ENCODE measurements around the gene ASXL3.

Gene ASXL3

DNA sequence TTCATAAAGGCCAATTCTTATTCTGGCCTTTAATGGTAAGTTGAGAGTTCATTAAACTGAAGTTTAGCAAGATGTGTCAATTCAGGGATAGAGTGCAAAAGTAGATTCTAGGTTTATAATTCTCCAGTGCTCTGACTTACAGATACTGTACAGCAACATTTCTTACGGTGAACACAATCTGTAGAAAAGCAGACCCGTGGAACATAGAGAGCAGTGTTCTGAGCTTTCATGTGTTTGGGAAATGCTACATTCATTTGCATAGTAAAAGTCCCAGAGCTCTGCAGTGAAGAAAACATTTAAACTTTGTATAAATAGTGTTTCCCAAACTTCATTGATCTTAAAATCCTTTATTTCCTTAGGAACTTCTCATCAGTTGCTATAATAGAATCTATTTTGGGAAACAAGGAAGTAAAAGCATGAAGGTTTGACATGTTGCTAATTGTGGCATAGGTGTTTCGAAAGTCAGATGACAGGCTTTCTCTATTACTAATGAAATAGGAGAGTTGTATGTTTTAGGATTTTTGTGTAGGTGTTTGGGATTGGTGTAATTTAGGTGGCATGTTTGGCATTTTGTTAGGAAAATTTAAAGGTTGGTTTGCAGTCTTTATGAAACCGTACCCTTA, 138.2 kb downstream of the ASXL3 start:
- no peak for DNase-seq (ENCODE audit: low read depth, low spot score)

DNA sequence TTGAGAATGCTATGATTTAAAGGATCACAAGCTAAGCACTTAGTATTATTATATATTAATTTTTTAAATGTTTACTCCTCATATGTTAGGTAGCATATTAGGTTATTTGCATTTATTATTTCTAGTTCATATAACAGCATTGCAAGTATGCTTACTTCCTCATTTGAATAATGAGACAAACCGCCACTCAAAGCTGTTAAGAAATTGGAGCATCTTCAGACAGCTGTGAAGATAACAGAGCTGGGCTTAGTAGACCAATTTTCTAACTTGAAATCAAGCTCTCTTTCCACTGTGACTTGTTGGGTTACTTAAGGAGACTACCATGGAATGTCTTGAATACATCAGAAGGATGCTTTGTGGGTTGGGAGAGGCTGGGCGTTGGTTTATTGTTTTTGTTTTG, 139.3 kb downstream of the ASXL3 start:
- no peak for DNase-seq (ENCODE audit: low read depth, low spot score)

DNA sequence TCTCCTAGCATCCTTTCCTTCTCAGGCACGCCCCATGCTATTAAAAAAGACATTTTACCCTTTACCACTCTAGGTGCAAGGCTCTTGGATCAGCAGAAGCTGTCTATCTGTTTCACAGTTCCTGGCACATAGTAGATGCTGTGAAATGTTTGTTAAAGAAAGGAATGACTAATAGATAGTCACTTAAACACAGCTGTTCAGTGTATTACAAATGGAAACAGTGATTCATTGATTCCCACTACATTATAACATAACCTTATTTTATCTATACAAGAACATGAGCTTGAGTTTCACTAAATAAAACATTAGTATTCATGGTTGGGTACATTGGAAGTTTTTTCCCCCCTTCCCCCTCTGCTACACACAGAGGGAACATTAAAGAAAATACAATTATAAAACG, 142.1 kb downstream of the ASXL3 start:
- DNase-seq (ENCODE audit: low read depth, low spot score) = no peak

DNA sequence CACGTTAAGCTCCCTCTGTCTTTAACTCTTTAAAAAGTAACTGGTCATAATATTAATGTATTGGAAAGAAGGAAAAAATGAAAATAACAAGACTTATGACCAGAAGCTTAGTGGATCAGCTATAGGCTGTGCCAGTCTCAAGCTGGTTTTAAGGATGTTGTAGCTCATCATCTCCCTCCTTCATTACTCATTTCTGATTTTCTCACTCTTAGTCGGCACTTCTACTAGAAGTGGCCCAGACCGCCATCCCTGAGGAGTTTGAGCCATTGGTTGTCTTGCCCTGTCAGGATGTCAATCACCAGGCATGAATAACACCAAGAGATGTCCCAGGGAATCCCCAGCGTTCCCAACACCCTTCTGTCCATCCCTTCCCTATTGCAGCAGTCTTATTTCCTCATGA, 151.5 kb downstream of the ASXL3 start:
- DNase-seq (ENCODE audit: low read depth, low spot score) = no peak

DNA sequence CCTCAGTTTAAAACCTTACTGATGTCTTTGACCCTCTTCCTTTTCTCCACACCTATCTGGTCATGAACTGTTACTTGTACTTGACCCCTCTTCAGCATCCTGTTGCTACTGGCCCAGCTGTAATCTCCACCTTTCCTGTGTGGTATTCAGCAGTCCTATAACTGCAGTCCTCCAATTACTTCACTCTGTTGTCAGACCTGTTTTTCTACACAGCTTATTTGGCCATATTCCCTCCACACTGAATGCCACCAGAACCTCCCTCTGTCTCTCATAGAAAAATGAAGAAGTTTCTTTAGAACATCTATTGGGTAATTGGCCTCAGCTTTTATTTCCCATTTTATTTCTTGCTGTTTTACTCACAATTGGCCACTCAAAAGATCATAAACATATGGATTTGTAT, 155.4 kb downstream of the ASXL3 start:
- DNase-seq (ENCODE audit: low read depth, low spot score) = no peak

DNA sequence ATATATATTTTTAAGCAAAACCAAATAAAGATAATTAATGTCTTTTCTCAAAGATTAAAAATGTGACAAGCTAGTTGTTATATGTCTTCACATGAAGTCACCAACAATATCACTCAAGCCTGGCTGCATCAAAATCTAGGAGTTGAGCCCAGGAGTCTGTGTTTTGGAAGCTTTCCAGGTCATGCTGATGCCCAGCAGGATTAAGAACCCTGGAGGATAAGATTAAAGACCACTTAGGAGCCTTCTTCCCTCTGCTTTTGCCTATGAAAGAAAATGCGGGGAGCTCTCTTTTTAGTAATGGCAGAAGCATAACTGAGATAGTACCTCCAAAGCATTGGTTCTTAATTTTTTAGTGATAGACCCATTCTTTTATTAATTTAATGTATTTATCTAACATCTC, 157.4 kb downstream of the ASXL3 start:
- DNase-seq (ENCODE audit: low read depth, low spot score) = no peak

DNA sequence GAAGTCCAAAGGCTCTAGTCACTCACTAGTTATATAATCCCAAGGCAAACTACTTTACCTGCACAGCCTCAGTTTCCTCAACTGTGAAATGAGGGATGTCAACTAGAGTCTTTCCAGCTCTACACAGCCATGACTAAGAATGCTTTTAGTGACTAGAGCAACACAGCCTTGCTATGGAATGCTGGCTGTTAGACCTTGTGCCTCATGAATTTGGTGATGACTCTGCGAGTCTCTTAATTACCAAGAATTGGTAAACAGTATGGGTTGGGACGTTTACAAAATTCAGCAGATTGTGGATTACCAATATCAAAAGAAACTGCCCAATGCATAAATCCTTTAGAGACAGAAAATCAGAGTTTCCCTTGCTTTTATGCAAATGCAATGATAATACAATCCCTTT, 163.7 kb downstream of the ASXL3 start:
- DNase-seq (ENCODE audit: low read depth, low spot score) = no peak

DNA sequence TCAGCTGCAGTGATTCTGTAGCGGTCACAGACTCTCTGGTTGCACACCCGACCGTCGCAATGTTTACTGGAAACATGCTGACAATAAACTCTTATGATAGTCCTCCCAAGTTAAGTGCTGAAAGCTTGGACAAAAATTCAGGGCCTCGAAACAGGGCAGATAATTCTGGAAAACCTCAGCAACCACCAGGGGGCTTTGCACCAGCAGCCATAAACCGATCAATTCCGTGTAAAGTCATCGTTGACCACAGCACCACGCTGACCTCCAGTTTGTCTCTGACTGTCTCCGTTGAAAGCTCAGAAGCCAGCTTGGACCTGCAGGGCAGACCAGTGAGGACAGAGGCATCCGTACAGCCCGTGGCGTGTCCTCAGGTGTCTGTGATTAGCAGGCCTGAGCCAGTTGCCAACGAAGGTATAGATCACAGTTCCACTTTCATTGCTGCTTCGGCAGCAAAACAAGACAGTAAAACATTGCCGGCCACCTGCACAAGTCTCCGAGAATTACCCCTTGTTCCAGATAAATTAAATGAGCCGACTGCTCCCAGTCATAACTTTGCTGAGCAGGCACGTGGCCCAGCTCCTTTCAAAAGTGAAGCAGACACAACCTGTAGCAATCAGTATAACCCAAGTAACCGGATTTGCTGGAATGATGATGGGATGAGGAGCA, 166.1 kb downstream of the ASXL3 start:
- no peak for DNase-seq (ENCODE audit: low read depth, low spot score)

DNA sequence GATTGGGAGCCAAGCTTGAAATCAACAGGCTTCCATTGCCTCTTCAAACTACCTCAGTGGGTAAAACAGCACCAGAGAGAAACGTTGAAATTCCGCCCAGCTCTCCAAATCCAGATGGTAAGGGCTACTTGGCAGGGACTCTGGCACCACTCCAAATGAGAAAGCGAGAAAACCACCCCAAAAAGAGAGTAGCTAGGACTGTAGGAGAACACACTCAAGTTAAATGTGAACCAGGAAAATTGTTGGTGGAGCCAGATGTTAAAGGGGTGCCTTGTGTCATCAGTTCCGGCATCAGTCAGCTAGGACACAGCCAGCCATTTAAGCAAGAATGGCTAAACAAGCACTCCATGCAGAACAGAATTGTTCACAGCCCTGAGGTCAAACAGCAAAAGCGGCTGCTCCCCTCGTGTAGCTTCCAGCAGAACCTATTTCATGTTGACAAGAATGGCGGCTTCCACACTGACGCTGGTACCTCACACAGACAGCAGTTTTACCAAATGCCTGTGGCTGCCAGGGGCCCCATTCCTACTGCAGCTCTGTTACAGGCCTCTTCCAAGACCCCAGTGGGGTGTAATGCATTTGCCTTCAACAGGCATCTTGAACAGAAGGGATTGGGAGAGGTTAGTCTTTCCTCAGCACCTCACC, 167.3 kb downstream of the ASXL3 start:
- no peak for DNase-seq (ENCODE audit: low read depth, low spot score)

DNA sequence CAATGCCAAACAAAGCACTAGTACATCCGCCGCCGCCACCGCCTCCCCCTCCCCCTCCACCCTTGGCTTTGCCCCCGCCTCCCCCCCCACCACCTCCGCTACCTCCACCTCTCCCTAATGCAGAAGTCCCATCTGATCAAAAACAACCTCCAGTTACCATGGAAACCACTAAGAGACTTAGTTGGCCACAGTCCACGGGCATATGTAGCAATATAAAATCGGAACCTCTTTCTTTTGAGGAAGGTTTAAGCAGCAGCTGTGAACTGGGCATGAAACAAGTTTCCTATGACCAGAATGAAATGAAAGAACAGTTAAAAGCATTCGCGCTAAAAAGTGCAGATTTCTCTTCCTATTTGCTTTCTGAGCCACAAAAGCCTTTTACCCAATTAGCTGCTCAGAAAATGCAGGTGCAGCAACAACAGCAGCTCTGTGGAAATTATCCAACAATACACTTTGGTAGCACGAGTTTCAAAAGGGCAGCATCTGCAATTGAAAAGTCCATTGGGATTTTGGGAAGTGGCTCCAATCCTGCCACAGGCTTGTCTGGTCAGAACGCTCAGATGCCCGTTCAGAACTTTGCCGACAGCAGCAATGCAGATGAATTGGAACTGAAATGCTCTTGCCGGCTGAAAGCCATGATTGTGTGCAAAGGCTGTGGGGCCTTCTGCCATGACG, 168.0 kb downstream of the ASXL3 start:
- DNase-seq (ENCODE audit: low read depth, low spot score) = no peak

DNA sequence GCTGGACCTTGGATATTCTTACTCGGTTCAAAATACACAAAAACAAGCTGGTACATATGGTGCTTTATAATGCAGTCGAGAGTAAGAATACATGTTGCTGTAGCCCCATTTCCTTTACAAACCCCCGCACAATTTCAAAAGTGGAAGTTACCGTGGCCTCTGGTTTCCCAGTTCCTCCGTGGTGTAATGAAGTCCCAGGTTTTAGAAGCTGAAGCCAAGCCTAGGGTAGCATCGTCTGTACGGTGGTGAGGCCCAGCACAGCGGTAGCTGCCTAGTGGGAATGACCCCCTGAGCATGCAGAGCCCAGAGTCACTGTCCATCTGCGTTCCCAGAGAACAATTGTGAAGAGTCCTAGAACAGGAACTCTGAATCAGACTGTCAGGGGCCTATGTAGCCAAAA, 171.8 kb downstream of the ASXL3 start:
- DNase-seq (ENCODE audit: low read depth, low spot score) = no peak

DNA sequence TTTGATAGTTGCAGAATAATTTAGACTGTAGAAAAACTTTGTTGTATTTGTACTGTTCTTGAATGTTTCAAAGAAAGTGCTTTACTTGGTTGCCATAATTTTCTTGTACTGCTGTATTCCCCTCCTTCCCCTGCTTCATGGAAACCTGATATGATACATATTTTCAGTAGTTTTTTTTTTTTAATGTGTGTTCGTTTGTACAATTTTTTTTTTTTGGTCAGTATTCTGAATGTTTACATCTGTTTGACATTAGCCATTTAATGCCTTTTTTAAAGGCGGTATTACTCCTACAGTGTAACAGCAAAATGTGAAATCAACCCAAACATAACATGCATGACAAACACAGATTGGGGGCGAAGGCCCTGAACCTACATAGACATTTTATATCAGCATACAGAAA, 172.3 kb downstream of the ASXL3 start:
- DNase-seq (ENCODE audit: low read depth, low spot score) = no peak

DNA sequence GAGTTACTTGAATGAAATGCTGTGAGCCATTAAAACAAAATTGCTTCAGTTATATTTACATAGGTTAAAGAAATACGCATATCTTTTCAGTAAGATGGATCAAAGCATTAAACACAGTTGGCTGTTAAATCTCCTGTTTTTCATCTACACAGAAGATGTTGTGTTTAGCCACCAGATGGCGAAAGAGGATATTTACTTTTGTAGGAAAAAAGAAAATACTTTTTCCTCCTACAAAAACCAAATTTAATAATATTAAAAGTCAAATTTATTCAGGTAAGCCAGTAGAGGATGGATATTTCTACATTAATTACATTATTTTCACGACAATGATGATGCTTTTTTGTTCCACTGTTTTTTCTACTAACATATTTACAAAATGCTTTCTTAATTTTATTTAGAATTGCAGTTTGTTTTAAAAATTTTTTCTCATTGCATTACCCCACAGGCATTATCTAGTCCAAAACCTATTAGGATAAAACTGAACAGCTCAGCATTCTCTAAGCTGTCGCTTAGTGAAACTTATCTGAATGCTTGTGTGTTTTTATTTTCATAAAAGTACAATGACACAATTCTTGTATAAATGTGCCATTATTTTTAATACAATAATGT, 173.7 kb downstream of the ASXL3 start:
- no peak for DNase-seq (ENCODE audit: low read depth, low spot score)

DNA sequence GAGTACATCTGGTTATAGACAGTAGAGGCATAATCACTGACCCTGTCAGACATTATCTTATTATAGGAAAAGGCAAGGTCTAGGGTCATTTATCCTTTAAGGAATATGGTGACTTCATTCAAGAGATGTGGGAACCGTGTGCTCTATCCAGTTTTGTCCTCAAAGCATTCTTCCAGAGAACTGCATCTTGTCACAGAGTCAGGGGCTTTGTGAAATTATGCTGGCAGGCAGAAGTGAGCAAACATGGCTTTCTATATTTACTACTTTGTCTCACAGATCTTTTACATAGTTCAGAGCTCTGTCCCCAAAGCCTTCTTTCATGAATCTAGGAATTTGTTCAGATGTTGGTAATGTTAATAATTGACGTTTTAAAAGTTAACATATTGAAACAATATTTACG, 177.4 kb downstream of the ASXL3 start:
- no peak for DNase-seq (ENCODE audit: low read depth, low spot score)

DNA sequence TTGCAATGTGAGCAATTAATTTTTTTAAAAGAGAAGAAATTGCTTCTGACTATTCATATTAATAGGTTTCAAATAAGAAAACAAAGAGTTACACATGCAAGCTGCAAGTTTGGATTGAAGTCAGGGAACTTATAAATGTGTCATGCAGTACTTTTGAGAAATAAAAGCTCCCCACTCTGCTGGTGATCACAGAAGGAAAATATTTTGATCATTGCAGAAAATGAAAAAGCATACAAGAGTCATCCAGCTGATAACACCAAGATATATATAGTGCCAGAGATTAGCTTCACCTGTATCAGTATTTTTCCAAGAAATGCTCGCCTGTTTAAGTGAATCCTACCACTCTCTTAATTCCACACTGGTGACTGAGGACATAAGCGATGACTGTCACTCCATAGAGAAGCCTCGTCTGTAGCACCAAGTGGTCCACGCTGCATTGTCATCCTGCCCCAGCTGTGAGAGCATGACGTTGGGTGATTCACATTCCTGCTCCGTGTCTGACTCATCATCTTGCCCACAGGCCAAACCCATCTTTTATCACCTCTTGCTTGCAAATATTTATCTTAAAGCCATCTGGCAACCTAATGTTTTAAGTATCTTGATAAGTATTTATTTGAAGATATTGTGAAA, 178.0 kb downstream of the ASXL3 start:
- DNase-seq (ENCODE audit: low read depth, low spot score) = no peak

DNA sequence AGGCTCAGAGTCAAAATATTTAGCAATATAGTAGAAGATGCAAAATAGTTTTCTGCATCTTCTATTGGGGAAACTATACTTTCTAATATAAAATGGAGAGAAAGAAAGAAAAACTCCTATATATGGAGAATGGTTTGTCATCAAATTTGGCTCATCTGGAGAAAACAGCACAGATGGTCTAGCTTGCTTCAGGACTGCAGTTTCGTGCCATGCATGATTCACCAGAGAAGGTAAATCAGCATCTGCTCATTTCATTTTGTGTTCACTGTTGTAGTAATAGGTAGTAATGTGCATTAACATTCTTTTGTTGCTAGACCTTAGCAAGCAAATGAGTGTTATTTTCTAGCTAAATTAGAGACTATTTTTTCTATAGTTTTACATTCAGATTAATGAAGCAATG, 179.0 kb downstream of the ASXL3 start:
- no peak for DNase-seq (ENCODE audit: low read depth, low spot score)

DNA sequence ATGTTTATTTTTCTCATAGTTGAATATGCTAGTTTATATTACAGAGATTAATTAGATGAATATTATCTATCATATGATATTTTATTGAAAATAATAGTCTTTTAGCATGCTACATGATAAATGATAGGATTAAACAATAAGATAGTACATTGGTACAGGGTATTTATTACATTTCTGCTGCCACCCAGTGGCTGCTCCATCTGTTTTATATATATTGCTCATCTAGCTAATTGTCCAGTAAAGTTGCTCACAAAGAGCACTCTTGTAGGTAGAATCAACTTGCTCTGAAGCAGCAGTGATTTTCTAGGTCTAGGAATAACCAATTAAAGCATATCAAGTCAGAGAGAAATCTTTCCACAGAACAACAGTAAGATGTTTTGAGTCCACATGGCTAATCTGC, 183.3 kb downstream of the ASXL3 start:
- no peak for DNase-seq (ENCODE audit: low read depth, low spot score)

DNA sequence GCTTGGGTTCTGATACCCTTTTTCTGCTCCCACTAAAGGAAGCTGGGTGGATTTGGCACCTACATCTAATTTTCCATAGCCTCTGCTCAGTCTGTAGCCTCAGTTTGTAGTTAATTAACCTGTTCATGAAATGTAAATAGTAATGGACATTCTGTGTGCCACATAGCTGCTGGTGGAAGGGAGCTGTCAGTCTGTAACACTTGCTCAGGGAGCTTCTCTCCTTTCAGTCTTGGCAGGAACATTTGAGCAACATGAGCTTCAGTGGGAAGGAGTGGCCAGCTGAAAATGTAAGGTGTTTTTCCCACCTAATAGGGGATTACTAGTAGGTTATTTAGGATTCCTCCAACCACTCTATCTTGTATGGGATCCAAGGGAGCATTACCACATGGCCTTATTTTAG, 203.4 kb downstream of the ASXL3 start:
- no peak for DNase-seq (ENCODE audit: low read depth, low spot score)
